ENCODE measurements around the gene CDKAL1.

GRCh38 chr6:20538131-20538662, 3.9 kb downstream of the CDKAL1 start:
- no peak for TF ChIP-seq CTCF (IDR thresholded peaks at IDR 0.05)
- TF ChIP-seq POLR2A (IDR thresholded peaks at IDR 0.05): no peak
- no peak for TF ChIP-seq POLR2AphosphoS5 (IDR thresholded peaks at IDR 0.05; ENCODE audit: insufficient read depth in 1 of 2, low read depth in 1 of 2)

Measured in vagina (tissue), 2 donors.